ENCODE data around the gene UBE2V1. TPM values are rescaled to one million over a fixed set of nuclear protein-coding genes. Genes with fewer than 3 reads are reported as not detected.

Gene UBE2V1
- polyA plus RNA-seq, 3 donors: 62.2 to 95.5 (median 71.1) TPM

DNA sequence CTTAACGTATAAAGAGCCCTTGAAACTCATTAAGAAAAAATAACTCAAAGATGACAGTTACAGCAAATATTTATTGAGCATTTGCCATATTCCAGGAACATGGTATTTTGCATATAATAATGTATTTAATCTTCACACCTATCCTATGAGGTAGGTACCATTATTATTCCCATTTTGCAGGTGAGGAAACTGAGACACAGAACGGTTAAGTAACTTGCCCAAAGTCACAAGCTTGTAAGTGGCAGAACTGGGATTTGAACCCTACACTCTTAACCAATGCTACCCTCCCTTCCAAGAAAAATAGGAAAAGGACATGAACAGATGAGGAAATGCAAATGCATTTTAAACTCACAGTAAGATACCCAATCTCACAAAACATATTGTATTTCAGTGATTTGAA is 5.3 kb upstream of the UBE2V1 start:
- WGBS (ENCODE audit: insufficient coverage): no CpG with 5 or more reads among the region's 2 CpGs

GRCh38 chr20:50116368-50116999 is 3.5 kb upstream of the UBE2V1 start:
- Mint-ChIP-seq H3K27ac (peak overlapping the region; percentile 71 to 96 (median 92)), H3K4me1 (peaks cover 46% of the 10 kb centered on the region), H3K27me3 (ENCODE audit: low read depth in 3 of 3) (peaks cover 0 to 4% (median 2%) of the 10 kb centered on the region in 3 donors), H3K9me3 (no peaks in the 10 kb centered on the region), H3K36me3 (peaks cover 0 to 3% of the 10 kb centered on the region in 2 donors), H3K4me3 (peak overlapping the region; percentile 74 to 89)
- H3K36me3 ChIP-seq (replicated peaks in 1 of 2; ENCODE audit: control insufficient read depth in 1 of 2, insufficient read depth in 2 of 2, low read length in 2 of 2): no peaks in the 10 kb centered on the region
- no peak for DNase-seq
- H3K27ac ChIP-seq (ENCODE audit: low read depth in 1 of 2, low read length in 2 of 2): peak overlapping the region in 1 of 2 donors; percentile 78
- peak overlapping the region; percentile 39 for H3K9ac ChIP-seq (ENCODE audit: insufficient read depth, low read length, poor library complexity, severe bottlenecking)
- TF ChIP-seq CTCF (IDR thresholded peaks at IDR 0.05): no peak
- H3K27me3 ChIP-seq (ENCODE audit: control insufficient read depth in 2 of 2, insufficient read depth in 2 of 2, low read length in 2 of 2): no peaks in the 10 kb centered on the region
- peaks cover 30 to 46% of the 10 kb centered on the region in 2 donors for H3K4me1 ChIP-seq (ENCODE audit: control insufficient read depth in 1 of 2, insufficient read depth in 2 of 2, low read length in 2 of 2)
- H2AFZ ChIP-seq (ENCODE audit: insufficient read depth, low read depth, low read length, poor library complexity, severe bottlenecking): peak overlapping the region; percentile 77
- H4K20me1 ChIP-seq (ENCODE audit: insufficient read depth, low read length): peaks cover 12% of the 10 kb centered on the region
- H3K4me3 ChIP-seq (replicated peaks in 1 of 3; ENCODE audit: low read depth in 2 of 3, low read length in 3 of 3): peak overlapping the region; percentile 9 to 82 (median 49)
- 83% methylated on average over 13 of the region's 19 CpGs for WGBS (ENCODE audit: insufficient coverage)
- peaks cover 35% of the 10 kb centered on the region for H3K79me2 ChIP-seq (ENCODE audit: insufficient read depth, low read length)
- intact Hi-C loops (cut with micrococcal nuclease): loop anchor here (10.0 kb wide), 3 partner anchors 168 to 358 kb away; no protein-coding TSS in a partner anchor
- peak overlapping the region; percentile 84 for H3K4me2 ChIP-seq (replicated peaks; ENCODE audit: extremely low read depth, low read length, poor library complexity, severe bottlenecking)
- no peaks in the 10 kb centered on the region for H3K9me3 ChIP-seq (replicated peaks in 1 of 2; ENCODE audit: control insufficient read depth in 1 of 2, insufficient read depth in 1 of 2, low read length in 2 of 2)

More for the DNA sequence above, 5.3 kb upstream of the UBE2V1 start:
- Histone ChIP-seq H3K4me1 (ENCODE audit: control insufficient read depth in 1 of 2, insufficient read depth in 2 of 2, low read length in 2 of 2) (peaks cover 20 to 33% of the 10 kb centered on the region in 2 donors), H3K4me3 (replicated peaks in 1 of 3; ENCODE audit: low read depth in 2 of 3, low read length in 3 of 3) (no peak overlapping the region), H3K27ac (ENCODE audit: low read depth in 1 of 2, low read length in 2 of 2) (no peak overlapping the region), H3K79me2 (ENCODE audit: insufficient read depth, low read length) (peaks cover 19% of the 10 kb centered on the region), H2AFZ (ENCODE audit: insufficient read depth, low read depth, low read length, poor library complexity, severe bottlenecking) (no peak overlapping the region), H3K9me3 (replicated peaks in 1 of 2; ENCODE audit: control insufficient read depth in 1 of 2, insufficient read depth in 1 of 2, low read length in 2 of 2) (peaks cover 0 to 4% of the 10 kb centered on the region in 2 donors), H3K27me3 (ENCODE audit: control insufficient read depth in 2 of 2, insufficient read depth in 2 of 2, low read length in 2 of 2) (no peaks in the 10 kb centered on the region), H3K36me3 (replicated peaks in 1 of 2; ENCODE audit: control insufficient read depth in 1 of 2, insufficient read depth in 2 of 2, low read length in 2 of 2) (peaks cover 2% of the 10 kb centered on the region in 2 donors), H3K4me2 (replicated peaks; ENCODE audit: extremely low read depth, low read length, poor library complexity, severe bottlenecking) (no peak overlapping the region), H3K9ac (ENCODE audit: insufficient read depth, low read length, poor library complexity, severe bottlenecking) (no peak overlapping the region), H4K20me1 (ENCODE audit: insufficient read depth, low read length) (no peaks in the 10 kb centered on the region)
- Mint-ChIP-seq H3K27me3 (ENCODE audit: low read depth in 3 of 3) (peaks cover 0 to 4% (median 2%) of the 10 kb centered on the region in 3 donors), H3K4me1 (peaks cover 34% of the 10 kb centered on the region), H3K36me3 (peaks cover 7 to 9% of the 10 kb centered on the region in 2 donors), H3K9me3 (peaks cover 0 to 9% (median 4%) of the 10 kb centered on the region in 7 donors), H3K27ac (no peak overlapping the region), H3K4me3 (no peak overlapping the region)
- DNase-seq: no peak
- intact Hi-C loops (cut with micrococcal nuclease): loop anchor here (10.0 kb wide), 3 partner anchors 167 to 357 kb away; no protein-coding TSS in a partner anchor
- no peak for TF ChIP-seq CTCF (IDR thresholded peaks at IDR 0.05)
